Right ventricle myocardium inferior (tissue), 1 donor: ENCODE measurements around the gene TRDMT1. TPM values are rescaled to one million over a fixed set of nuclear protein-coding genes. Genes with fewer than 3 reads are reported as not detected.

Source experiments
- ATAC-seq: fragments of 200-7000 bp; cut with Tn5 transposase; one replicate; pipeline ENCODE4 v1.9.1; 2020; ENCODE audit warnings: mild to moderate bottlenecking, moderate library complexity
- DNase-seq: peaks from one replicate; pipeline ENCODE4 v3.0.0; 2021; ENCODE audit errors: missing footprints
- intact Hi-C: fragments of 100-400 bp; cut with DNase I; formaldehyde crosslinking; loops from one replicate; pipeline ENCODE4 v1.11.0; 2022
- total RNA-seq: library from RNA; stranded (reverse); fragmentation: NEBNext Ultra II Directional; extraction: Animal tissue kit (Norgen Biotek cat#: 25700); gene quantifications from one replicate; pipeline ENCODE4 v1.2.1, GENCODE V29; 2021
- donor health status: DM: no; HTN: yes; CAD: no; lungs with severe emphysema.

Gene TRDMT1
- total RNA-seq, 1 donor from 2014 or later, result 4.5 TPM

GRCh38 chr10:17233286-17233991 is 32.0 kb upstream of the TRDMT1 start:
- DNase-seq, result no peak
- no peak for ATAC-seq
- intact Hi-C loops, result loop anchor here (5.0 kb wide), 1 partner anchor 226 kb away; no protein-coding TSS in a partner anchor

- no peak for ATAC-seq
- no peak for DNase-seq
- intact Hi-C loops, result loop anchor here (5.0 kb wide), 1 partner anchor 225 kb away; no protein-coding TSS in a partner anchor
Observed at GRCh38 chr10:17232276-17232960, 30.9 kb upstream of the TRDMT1 start.

GRCh38 chr10:17231788-17232187 is 30.3 kb upstream of the TRDMT1 start:
- no peak for ATAC-seq
- intact Hi-C loops, result loop anchor here (5.0 kb wide), 1 partner anchor 224 kb away; no protein-coding TSS in a partner anchor
- DNase-seq, result no peak

- DNase-seq, result peak; percentile 95
- ATAC-seq, result peak; percentile 52
- intact Hi-C loops, result loop anchor here (2.0 to 5.0 kb wide), 4 partner anchors 29 to 339 kb away; partner anchors contain the start of gene TRDMT1
Observed at GRCh38 chr10:17229967-17230682, 28.7 kb upstream of the TRDMT1 start.

GRCh38 chr10:17229717-17229966 is 28.2 kb upstream of the TRDMT1 start:
- DNase-seq (no peak), ATAC-seq (no peak)
- intact Hi-C loops, result loop anchor here (2.0 to 5.0 kb wide), 3 partner anchors 29 to 339 kb away; partner anchors contain the start of gene TRDMT1

- peak; percentile 97 for DNase-seq
- intact Hi-C loops, result loop anchor here (2.0 to 5.0 kb wide), 3 partner anchors 28 to 338 kb away; partner anchors contain the start of gene TRDMT1
Observed at GRCh38 chr10:17229016-17229716, 27.7 kb upstream of the TRDMT1 start.

GRCh38 chr10:17228091-17229015 is 26.9 kb upstream of the TRDMT1 start, which contains the start of gene VIM:
VIM (plus strand) TSS chr10:17228241; CDS start chr10:17229423, 1,182 bp downstream.
- ATAC-seq, result peak; percentile 81
- intact Hi-C loops, result loop anchor here (2.0 to 5.0 kb wide), 3 partner anchors 28 to 338 kb away; partner anchors contain the start of gene TRDMT1

More at GRCh38 chr10:17229016-17229716, 27.7 kb upstream of the TRDMT1 start:
- peak; percentile 86 for ATAC-seq

GRCh38 chr10:17227367-17228090 is 26.1 kb upstream of the TRDMT1 start:
- intact Hi-C loops, result loop anchor here (2.0 to 5.0 kb wide), 3 partner anchors 27 to 337 kb away; partner anchors contain the start of gene TRDMT1
- ATAC-seq (no peak), DNase-seq (no peak)

More at GRCh38 chr10:17228091-17229015, 26.9 kb upstream of the TRDMT1 start, which contains the start of gene VIM:
- DNase-seq, result peak; percentile 92

GRCh38 chr10:17226891-17227303 is 25.4 kb upstream of the TRDMT1 start:
- ATAC-seq, result no peak
- intact Hi-C loops, result loop anchor here (5.0 kb wide), 1 partner anchor 200 kb away; no protein-coding TSS in a partner anchor
- peak; percentile 71 for DNase-seq

- ATAC-seq (no peak), DNase-seq (no peak)
- intact Hi-C loops, result loop anchor here (5.0 kb wide), 1 partner anchor 199 kb away; no protein-coding TSS in a partner anchor
Observed at GRCh38 chr10:17225808-17226207, 24.3 kb upstream of the TRDMT1 start.

GRCh38 chr10:17222329-17222728 is 20.9 kb upstream of the TRDMT1 start:
- ATAC-seq, result no peak
- no peak for DNase-seq
- intact Hi-C loops, result no loop called here

GRCh38 chr10:17220652-17221100 is 19.2 kb upstream of the TRDMT1 start:
- ATAC-seq, result no peak
- no peak for DNase-seq
- intact Hi-C loops, result no loop called here

- intact Hi-C loops, result no loop called here
- DNase-seq (no peak), ATAC-seq (no peak)
Observed at GRCh38 chr10:17219024-17219423, 17.6 kb upstream of the TRDMT1 start.

- ATAC-seq (no peak), DNase-seq (no peak)
- intact Hi-C loops, result no loop called here
Observed at GRCh38 chr10:17217631-17218232, 16.3 kb upstream of the TRDMT1 start.

- no peak for ATAC-seq
- intact Hi-C loops, result no loop called here
Observed at GRCh38 chr10:17216901-17217395, 15.5 kb upstream of the TRDMT1 start.

More at GRCh38 chr10:17216901-17217395, 15.5 kb upstream of the TRDMT1 start:
- no peak for DNase-seq
